ENCODE data around the gene YTHDC1.

- TF ChIP-seq CTCF (IDR thresholded peaks at IDR 0.05 in 2 of 3, conservative IDR thresholded peaks at IDR 0.05 in 1 of 3; ENCODE audit: borderline replicate concordance in 1 of 3, insufficient read depth in 1 of 3, low read depth in 2 of 3, low read length in 2 of 3): no peak
- no peak for TF ChIP-seq POLR2A (IDR thresholded peaks at IDR 0.05; ENCODE audit: borderline replicate concordance, extremely low read depth, insufficient read depth, insufficient read length)
- no peak for TF ChIP-seq CBX3 (IDR thresholded peaks at IDR 0.05; ENCODE audit: low read depth)
These were observed 39.1 kb downstream of the YTHDC1 start for GRCh38 chr4:68310651-68311247.

Measured in HCT116 (cell line).